Gastroesophageal sphincter (tissue), 4 donors: ENCODE results near the gene ISOC2. TPM values are rescaled to one million over a fixed set of nuclear protein-coding genes. Genes with fewer than 3 reads are reported as not detected.
A peak's percentile ranks its signal among the peaks of the same experiment; 100 is the strongest.

Experiments
- ATAC-seq: fragments of 150-250 bp; one replicate; pipeline ENCODE4 v1.9.1; 2016; ENCODE audit warnings: mild to moderate bottlenecking, moderate library complexity
- H3K27ac ChIP-seq, 4 donors: fragments of 200-600 bp; sonication (generic) in 3 of 4; 1 replicate in 3 of 4; 2 replicates in 1 of 4; pipeline ENCODE4 v1.5.1; 2016 to 2019
- H3K27me3 ChIP-seq: fragments of 200-600 bp; sonication (generic); one replicate; pipeline ENCODE4 v1.5.1; 2019
- H3K36me3 ChIP-seq, 2 donors: fragments of 200-600 bp; sonication (generic); one replicate each; pipeline ENCODE4 v1.5.1; 2019; ENCODE audit warnings: control low read depth in 1 of 2
- H3K4me1 ChIP-seq, 3 donors: fragments of 200-600 bp; sonication (generic); 1 replicate in 2 of 3; 2 replicates in 1 of 3; pipeline ENCODE4 v1.5.1; 2016 to 2019; ENCODE audit warnings: control low read depth in 2 of 3
- H3K4me3 ChIP-seq, 2 donors: fragments of 200-600 bp; sonication (generic); one replicate each; pipeline ENCODE4 v1.5.1; 2019; ENCODE audit warnings: mild to moderate bottlenecking in 1 of 2, moderate library complexity in 1 of 2
- H3K9me3 ChIP-seq, 3 donors: fragments of 200-600 bp; sonication (generic); one replicate each; pipeline ENCODE4 v1.5.1; 2017 to 2019; ENCODE audit warnings: control low read depth in 2 of 3
- EP300 ChIP-seq: sonication (generic); formaldehyde crosslinking; IDR thresholded peaks from one replicate; pipeline ENCODE4 v1.6.1; 2017; ENCODE audit warnings: antibody characterized with exemption, mild to moderate bottlenecking
- POLR2A ChIP-seq, 2 donors: fragments of 450-650 bp; IDR thresholded peaks; one replicate each; pipeline ENCODE4 v1.6.1; 2017; ENCODE audit warnings: antibody characterized with exemption in 2 of 2, mild to moderate bottlenecking in 2 of 2, moderate library complexity in 1 of 2
- POLR2AphosphoS5 ChIP-seq: sonication (generic); formaldehyde crosslinking; IDR thresholded peaks from one replicate; pipeline ENCODE4 v1.6.1; 2017; ENCODE audit warnings: antibody characterized with exemption
- WGBS, 2 donors: methylation state at CpG; one replicate each; pipeline ENCODE4 v1.1.5; 2018; ENCODE audit warnings: low coverage in 1 of 2; 5-methylcytosine and 5-hydroxymethylcytosine counted together
- total RNA-seq, 4 donors: library from RNA; depleted of rRNA; stranded (reverse); fragments of >200 nt; gene quantifications; one replicate each; pipeline ENCODE4 v1.1.0, GENCODE V29; 2016
- TF ChIP-seq, protein P1 (sequence below), 4 experiments: fragments of 200-600 bp in 2 of 4; fragments of 450-650 bp in 2 of 4; sonication (generic) in 1 of 4; IDR thresholded peaks; one replicate each; pipeline ENCODE4 v1.5.1; 2017 to 2019; ENCODE audit warnings: antibody characterized with exemption in 4 of 4, mild to moderate bottlenecking in 2 of 4, moderate library complexity in 2 of 4

ISOC2 gene
- total RNA-seq, 4 donors from 2014 or later = 39.0 to 78.5 (median 63.8) TPM

DNA sequence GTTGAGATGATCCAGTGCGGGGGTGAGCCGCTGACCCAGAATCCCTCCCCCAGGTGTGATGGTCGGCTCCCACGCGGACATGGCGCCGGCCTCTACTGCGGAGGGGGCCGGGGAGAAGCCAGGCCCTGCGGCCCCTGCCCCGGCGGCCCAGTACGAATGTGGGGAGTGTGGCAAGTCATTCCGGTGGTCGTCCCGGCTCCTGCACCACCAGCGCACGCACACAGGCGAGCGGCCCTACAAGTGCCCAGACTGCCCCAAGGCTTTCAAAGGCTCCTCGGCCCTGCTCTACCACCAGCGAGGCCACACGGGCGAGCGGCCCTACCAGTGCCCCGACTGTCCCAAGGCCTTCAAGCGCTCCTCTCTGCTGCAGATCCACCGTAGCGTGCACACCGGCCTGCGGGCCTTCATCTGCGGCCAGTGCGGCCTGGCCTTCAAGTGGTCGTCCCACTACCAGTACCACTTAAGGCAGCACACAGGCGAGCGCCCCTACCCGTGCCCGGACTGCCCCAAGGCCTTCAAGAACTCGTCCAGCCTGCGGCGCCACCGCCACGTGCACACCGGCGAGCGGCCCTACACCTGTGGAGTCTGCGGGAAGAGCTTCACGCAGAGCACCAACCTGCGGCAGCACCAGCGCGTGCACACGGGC lies 19.8 kb upstream of the ISOC2 start:
- H3K4me3 ChIP-seq = no peak overlapping the region
- 80% methylated on average over 4 of the region's 52 CpGs; no CpG with 5 or more reads in 1 of the 2 donors for WGBS, 2 donors
- H3K9me3 ChIP-seq = no peaks in the 10 kb centered on the region
- H3K27ac ChIP-seq = no peak overlapping the region
- TF ChIP-seq, protein P1, sequence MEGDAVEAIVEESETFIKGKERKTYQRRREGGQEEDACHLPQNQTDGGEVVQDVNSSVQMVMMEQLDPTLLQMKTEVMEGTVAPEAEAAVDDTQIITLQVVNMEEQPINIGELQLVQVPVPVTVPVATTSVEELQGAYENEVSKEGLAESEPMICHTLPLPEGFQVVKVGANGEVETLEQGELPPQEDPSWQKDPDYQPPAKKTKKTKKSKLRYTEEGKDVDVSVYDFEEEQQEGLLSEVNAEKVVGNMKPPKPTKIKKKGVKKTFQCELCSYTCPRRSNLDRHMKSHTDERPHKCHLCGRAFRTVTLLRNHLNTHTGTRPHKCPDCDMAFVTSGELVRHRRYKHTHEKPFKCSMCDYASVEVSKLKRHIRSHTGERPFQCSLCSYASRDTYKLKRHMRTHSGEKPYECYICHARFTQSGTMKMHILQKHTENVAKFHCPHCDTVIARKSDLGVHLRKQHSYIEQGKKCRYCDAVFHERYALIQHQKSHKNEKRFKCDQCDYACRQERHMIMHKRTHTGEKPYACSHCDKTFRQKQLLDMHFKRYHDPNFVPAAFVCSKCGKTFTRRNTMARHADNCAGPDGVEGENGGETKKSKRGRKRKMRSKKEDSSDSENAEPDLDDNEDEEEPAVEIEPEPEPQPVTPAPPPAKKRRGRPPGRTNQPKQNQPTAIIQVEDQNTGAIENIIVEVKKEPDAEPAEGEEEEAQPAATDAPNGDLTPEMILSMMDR (IDR thresholded peaks at IDR 0.05) = no peak
- TF ChIP-seq POLR2AphosphoS5 (no peak), POLR2A (IDR thresholded peaks at IDR 0.05) (no peak), EP300 (no peak)
- peaks cover 0 to 39% of the 10 kb centered on the region in 2 donors for H3K36me3 ChIP-seq
- no peak for ATAC-seq
- no peaks in the 10 kb centered on the region for H3K27me3 ChIP-seq
- H3K4me1 ChIP-seq = peaks cover 3 to 55% (median 33%) of the 10 kb centered on the region in 3 donors

DNA sequence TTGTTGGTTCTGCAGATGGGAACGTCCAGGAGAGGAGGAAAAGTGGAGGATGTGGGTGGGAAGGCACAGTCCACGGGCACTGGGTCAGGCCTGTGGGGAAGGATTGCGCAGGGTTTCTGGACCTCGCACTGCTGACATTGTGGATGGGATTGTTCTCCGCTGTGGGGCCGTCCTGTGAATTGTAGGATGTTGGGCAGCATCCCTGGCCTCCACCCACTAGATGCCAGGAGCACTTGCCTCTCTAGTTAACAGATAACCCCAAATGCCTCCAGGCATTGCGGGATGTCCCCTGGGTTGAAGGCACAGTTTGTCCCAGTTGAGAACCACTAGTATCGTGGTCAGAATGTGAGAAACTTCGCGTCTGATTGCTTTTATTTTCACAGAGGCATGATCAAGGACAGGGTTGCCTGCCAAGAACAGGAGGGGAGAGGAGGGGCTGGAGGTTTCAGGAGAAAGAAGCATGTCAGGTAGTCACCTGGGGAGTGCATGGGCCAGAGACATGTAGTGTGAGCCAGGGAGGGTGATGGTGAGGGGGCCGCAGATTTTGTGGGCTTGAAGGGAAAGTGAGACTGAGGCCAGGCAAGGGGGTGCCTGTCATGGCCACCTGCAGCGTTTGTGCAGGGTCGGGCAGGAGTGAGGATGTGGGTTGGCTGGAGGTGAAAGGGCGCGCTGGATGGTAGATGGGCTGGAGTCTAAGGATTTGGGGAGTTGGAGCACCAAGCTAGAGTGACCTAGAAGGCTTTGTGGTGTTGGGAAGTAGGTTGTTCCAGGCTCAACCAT lies 18.2 kb upstream of the ISOC2 start:
- Histone ChIP-seq H3K27ac (peak overlapping the region in 1 of 4 donors; percentile 10), H3K4me1 (peaks cover 0 to 47% (median 20%) of the 10 kb centered on the region in 3 donors), H3K4me3 (no peak overlapping the region), H3K9me3 (no peaks in the 10 kb centered on the region), H3K36me3 (peaks cover 0 to 39% of the 10 kb centered on the region in 2 donors), H3K27me3 (no peaks in the 10 kb centered on the region)
- no peak for ATAC-seq
- WGBS, 2 donors = 72 to 86% methylated on average over 8 to 9 of the region's 15 CpGs
- TF ChIP-seq POLR2AphosphoS5 = no peak
- TF ChIP-seq, protein P1 (IDR thresholded peaks at IDR 0.05) = no peak
- TF ChIP-seq EP300 = no peak
- TF ChIP-seq POLR2A (IDR thresholded peaks at IDR 0.05) = no peak

DNA sequence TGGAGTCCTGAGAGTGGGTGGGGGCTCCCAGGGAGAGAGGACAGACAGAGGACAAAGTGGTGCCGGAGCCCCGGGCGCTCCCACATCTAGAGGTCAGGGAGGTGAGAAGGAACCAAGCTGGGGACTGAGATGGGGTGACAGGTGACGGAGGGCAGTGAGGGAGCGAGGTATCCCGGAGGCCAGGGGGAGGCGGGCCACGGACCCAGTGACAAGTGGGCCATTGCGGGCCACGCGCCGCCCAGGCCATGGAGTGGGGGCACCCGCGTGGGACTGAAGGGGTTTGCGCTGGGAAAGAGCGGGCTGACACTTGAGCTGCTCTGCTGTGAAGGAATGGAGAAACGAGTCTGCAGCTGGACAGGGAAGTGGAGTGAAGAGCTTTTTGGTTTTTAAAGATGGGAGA lies 17.6 kb upstream of the ISOC2 start:
- H3K36me3 ChIP-seq = peaks cover 0 to 37% of the 10 kb centered on the region in 2 donors
- ATAC-seq = no peak
- no peak overlapping the region for H3K4me3 ChIP-seq
- no peak overlapping the region for H3K27ac ChIP-seq
- TF ChIP-seq, protein P1 (IDR thresholded peaks at IDR 0.05) = no peak
- no peak for TF ChIP-seq POLR2AphosphoS5
- TF ChIP-seq POLR2A (IDR thresholded peaks at IDR 0.05) = no peak
- no peaks in the 10 kb centered on the region for H3K9me3 ChIP-seq
- WGBS, 2 donors = 68 to 84% methylated on average over 2 to 17 of the region's 17 CpGs
- no peaks in the 10 kb centered on the region for H3K27me3 ChIP-seq
- H3K4me1 ChIP-seq = peaks cover 0 to 41% (median 14%) of the 10 kb centered on the region in 3 donors

DNA sequence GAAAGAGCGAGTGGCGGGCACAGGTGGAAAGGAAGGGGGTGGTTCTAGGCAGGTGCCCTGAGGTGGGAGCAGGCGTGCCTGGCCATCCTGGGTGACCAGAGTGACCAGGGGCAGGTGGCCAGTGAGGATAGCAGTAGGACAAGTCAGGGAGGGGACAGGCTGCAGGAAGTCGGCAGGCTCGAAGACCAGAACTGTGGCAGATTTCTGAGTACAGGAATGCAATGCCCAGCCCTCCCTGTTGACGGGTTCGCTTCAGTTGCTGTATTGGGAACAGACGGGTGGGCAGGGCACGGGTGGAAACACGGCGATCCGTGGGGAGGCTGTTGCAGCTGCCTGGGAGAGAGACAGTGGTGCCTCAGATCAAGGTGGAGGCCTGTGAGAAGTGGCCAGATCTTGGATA lies 16.9 kb upstream of the ISOC2 start:
- no peaks in the 10 kb centered on the region for H3K9me3 ChIP-seq
- WGBS, 2 donors = 78 to 83% methylated on average over 9 to 12 of the region's 12 CpGs
- TF ChIP-seq EP300 = no peak
- no peak for TF ChIP-seq POLR2AphosphoS5
- TF ChIP-seq POLR2A (IDR thresholded peaks at IDR 0.05) = no peak
- TF ChIP-seq, protein P1 (IDR thresholded peaks at IDR 0.05) = no peak
- no peak overlapping the region for H3K4me3 ChIP-seq
- peaks cover 0 to 30% of the 10 kb centered on the region in 2 donors for H3K36me3 ChIP-seq
- no peak overlapping the region for H3K27ac ChIP-seq
- ATAC-seq = no peak
- peaks cover 0 to 38% (median 11%) of the 10 kb centered on the region in 3 donors for H3K4me1 ChIP-seq
- H3K27me3 ChIP-seq = no peaks in the 10 kb centered on the region
